HL-60 (cell line): Measurements from ENCODE around the gene TJP2.

ENCODE experiments used
- CTCF ChIP-seq: IDR thresholded peaks from one replicate; pipeline ENCODE4 v1.5.1; 2011; ENCODE audit warnings: low read length, control low read depth, inconsistent platforms; ENCODE audit not compliant: insufficient read depth
- POLR2AphosphoS5 ChIP-seq: IDR thresholded peaks from 2 replicates; pipeline ENCODE4 v1.6.1; 2012; ENCODE audit warnings: low read depth

GRCh38 chr9:69136779-69137178 is 37.3 kb upstream of the TJP2 start:
- TF ChIP-seq POLR2AphosphoS5 = no peak
- no peak for TF ChIP-seq CTCF
